GM21390 (cell line): ENCODE results near the gene RPL11.
"Not testable (repeated sequence)": the region's sequence is repeated elsewhere in the genome, so short reads cannot be mapped to it uniquely, and the experiment has no call there.

Source experiments
- ATAC-seq: cut with Tn5 transposase; IDR thresholded peaks from one replicate; pipeline ENCODE4 v1.9.1; 2021; ENCODE audit not compliant: unreplicated experiment

Gene RPL11

DNA sequence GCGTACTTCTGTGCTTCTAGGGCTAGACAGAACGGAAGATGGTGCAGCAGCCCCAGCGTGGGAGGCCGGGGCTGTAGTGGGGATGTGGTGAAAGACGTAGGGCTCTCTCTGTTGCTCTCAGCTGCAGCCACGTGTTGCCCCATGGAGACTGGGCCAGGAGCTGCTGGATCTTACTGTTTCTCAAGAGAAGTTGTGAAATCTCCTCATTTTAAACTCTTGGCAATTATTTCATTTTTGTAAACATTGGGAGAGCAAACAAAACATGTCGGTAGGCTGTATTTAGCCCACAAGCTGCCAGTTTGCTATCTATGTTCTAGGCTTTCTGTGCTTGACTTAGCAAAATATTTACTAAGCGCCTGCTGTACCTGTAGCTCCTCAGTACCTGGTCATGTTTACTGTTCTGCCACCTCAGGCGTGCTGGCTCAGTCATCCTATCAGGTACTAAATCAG lies 35.8 kb downstream of the RPL11 start:
- ATAC-seq = no peak

DNA sequence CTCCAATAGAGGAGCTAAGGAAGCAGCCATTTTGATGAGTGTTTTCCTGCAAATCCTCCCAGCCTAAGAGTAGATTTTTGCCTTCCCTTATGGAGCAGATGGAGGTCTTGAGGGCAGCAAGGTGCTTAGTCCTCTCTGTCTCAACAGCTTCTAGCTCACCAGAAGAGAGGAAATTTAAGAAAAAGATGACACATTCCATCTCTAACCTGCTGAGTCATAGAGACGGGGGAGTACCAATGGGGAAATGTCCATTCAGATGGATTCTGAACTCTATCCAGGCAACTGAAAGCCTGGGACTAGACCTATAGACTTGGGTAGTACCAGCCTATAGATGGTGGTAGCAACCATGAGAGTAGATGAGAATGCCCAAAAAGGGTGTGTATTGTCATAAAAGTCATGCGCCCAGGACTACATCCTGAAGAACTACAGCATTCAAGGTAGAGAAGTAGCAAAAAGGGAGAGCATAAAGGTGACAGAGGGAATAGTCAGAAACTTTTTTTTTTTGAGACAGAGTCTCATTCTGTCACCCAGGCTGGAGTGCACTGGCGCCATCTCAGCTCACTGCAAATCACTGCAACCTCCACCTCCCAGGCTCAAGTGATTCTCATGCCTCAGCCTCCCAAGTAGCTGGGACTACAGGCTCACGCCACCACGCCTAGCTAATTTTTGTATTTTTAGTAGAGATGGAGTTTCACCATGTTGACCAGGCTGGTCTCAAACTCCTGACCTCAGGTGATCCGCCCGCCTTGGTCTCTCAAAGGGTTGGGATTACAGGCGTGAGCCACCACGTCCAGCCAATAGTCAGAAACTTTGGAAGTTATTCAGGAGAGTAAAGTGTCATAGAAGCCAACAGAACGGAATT lies 41.0 kb downstream of the RPL11 start:
- ATAC-seq = no peak

DNA sequence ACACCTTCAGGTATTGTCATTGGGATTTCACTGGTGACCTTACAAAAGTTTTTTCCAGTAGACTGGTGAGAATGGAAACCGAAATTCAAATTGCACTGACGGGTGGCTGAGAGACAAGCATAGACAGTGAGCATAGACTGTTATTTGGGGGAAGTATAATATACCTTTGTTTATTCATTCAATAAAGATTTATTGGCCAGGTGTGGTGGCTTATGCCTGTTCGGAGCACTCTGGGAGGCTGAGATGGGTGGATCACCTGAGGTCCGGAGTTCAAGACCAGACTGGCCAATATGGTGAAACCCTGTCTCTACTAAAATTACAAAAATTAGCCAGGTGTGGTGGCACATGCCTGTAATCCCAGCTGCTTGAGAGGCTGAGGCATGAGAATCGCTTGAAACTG lies 41.7 kb downstream of the RPL11 start:
- ATAC-seq = not testable (repeated sequence)

DNA sequence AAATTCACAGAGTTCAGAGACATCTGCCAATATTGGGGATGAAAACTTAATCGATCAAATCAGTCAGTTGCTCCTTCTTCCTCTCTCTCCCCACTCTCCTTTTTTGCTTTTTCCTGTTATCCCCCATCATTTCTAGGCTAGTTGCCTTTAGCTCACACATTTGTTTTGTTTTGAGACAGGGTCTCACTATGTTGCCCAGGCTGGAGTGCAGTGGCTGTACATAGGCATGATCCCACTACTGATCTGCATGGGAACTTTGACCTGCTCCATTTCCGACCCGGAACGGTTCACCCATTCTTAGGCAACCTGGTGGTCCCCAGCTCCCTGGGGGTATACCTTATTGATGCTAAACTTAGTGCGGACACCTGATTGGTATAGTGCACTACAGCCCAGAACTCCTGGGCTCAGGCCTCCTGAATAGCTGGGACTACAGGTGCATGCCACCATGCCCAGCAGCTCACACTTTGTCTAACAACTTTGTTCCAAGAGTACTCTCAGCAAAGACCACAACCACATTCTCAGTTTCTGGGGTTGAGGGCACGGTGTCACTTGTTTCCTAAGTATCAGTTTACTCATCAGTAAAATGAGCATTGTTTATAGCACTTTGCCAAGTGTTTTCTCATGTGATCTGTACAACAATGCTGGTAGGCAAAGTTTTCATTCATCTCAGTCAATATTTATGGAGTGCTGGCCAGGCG lies 45.0 kb downstream of the RPL11 start:
- no peak for ATAC-seq

DNA sequence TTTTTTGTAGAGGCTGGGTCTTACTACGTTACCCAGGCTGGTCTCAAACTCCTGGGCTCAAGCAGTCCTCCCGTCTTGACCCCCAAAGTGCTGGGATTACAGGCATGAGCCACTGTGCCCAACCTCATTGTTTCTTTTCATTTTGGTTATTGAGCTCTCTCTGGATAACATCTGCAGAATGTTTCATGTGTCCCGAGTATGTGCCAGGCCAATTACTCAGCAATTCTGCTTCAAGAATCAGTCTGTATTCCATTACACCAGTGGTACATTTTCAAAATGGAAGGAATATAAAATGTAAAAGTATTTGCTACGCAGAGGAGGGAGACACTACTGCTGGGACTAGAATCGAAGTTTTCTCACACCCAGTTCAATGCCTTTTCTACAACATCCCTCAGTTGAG lies 50.0 kb downstream of the RPL11 start:
- no peak for ATAC-seq

DNA sequence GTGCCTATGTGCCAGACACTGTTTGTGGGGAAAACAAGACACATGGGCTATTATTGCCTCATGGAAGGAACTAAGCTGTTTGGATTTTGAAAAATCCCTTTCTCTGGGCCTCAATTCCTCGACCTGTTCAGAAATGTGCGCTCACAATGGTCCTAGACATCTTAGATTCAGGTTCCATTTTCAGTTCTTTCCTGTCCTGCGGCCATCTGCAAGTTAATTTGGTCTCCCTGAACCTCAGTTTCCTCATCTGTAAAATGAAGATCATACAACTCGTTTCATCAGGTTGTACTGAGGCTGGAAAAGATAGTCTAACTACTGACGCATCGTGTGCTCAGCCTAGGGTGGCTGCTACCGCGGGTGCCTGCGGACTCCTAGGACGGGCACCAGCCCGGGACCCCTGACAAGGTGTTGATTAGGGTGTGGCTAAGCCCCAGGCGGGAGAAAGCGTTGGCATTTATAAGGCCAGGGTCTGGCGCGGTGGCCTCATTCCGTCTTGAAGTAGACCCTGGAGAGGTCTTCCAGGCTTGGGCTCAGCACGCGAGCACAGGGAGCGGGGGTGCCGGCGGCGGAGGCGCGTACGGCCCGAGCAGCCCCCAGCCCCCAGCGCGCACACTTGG lies 51.2 kb downstream of the RPL11 start:
- ATAC-seq = no peak

DNA sequence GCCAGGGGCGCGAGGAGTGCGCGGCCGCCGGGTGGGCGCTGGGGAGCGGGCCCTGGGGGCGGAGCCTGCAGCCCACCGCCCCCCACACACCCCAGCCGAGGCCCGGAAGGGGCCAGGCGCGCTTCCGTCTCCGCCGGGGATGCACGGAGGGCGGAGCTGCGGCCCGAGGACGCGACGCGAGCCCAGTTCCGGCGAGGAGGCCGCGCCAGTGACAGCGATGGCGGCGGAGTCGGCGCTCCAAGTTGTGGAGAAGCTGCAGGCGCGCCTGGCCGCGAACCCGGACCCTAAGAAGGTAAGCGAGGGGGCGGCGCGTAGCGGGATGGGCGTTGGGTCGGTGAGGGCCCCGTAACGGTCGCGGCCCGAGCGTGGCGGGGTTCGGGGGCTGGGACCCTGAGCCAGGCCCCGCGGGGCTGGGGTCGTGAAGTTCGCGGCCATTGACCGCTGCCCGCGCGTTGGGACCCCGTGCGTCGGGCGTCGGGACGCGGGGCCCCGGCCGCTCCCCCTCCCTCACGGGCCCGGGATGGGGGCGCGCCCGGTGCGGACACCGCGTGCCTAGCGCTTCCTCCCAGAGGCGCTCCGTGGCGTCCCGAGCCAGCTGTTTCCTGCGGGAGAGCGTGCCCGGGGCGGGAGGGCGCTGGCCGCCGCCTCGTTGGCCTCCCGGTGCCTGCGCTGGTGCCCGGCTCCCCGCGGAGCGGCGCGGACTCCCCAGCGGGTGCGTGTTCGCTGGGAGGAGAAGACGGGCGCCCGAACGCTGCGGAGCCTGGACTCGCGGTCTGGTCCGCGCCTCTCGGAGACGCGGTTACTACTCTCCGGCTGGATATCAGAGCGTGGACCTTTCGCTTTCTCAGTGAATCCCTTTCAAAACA lies 51.9 kb downstream of the RPL11 start, which contains the start of gene ELOA:
Gene ELOA (plus strand): TSS at position 185 of the 866 bp plus-strand sequence. CDS start 33 bp downstream, at position 218.
- peak; percentile 81 for ATAC-seq

DNA sequence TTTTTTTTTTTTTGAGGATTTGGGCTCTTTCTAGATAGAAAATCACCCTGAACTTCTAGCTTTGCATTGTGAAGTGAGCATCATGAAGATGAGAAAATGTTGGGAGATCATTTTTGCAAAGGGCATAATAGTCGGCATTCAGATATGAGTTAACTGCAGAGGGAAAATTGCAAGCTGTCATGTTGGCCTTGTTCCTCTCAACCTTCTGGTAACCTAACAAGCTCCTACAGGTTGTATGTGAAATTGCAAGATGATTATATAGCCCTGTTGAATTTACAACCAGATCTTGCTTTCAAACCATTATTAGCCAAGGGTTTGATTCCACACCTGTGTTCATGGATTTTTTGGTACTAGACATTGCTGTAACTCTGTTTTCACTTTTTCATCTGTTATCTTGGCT lies 53.9 kb downstream of the RPL11 start:
- no peak for ATAC-seq
